ENCODE data around the gene SCIMP. TPM values are rescaled to one million over a fixed set of nuclear protein-coding genes. Genes with fewer than 3 reads are reported as not detected.
"Not testable (repeated sequence)": the region's sequence is repeated elsewhere in the genome, so short reads cannot be mapped to it uniquely, and the experiment has no call there.

Gene SCIMP
- total RNA-seq, 1 donor: not detected

DNA sequence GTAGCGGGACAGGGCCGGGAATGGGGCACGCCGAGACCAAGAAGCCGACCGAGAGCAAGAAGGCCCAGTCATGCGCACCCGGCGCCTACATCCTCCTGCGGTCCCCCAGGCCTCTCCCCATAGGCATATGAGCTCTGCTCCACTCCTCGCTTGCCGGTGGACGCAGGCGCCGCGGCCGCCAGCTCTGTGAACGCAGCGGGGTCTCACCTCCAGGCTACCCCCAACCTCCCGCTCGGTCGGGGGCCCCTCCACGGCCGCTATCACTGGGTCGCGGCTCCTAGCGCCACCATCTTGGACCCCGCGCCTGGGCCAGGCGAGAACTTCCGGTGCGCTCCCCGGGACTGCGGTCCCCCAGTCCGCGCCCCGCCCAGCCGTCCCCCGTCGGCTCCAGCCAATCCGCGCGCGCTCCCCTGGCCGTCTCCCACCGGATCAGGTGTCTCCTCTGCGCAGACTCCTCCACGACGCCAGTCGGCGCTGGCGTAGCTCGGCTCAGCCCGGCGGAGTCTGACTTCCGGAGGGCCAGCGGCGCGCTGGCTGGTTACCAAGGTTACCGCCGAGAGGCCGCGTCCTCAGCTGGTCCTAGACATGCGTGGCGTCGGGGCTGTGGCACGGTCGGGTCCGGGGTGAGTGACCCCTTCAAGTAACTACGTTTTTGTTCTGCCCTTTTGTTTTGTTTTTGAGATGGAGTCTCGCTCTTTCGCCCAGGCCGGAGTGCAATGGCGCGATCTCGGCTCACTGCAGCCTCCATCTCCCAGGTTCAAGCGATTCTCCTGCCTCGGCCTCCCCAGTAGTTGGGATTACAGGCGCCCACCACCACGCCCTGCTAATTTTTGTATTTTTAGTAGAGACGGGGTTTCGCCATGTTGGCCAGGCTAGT, 42.9 kb downstream of the SCIMP start, which contains the start of gene ZNF594:
Gene ZNF594, minus strand, starts transcription at position 328 of the 877 bp plus-strand sequence. CDS start 7,612 bp downstream, outside the sequence.
- TF ChIP-seq, protein P1, sequence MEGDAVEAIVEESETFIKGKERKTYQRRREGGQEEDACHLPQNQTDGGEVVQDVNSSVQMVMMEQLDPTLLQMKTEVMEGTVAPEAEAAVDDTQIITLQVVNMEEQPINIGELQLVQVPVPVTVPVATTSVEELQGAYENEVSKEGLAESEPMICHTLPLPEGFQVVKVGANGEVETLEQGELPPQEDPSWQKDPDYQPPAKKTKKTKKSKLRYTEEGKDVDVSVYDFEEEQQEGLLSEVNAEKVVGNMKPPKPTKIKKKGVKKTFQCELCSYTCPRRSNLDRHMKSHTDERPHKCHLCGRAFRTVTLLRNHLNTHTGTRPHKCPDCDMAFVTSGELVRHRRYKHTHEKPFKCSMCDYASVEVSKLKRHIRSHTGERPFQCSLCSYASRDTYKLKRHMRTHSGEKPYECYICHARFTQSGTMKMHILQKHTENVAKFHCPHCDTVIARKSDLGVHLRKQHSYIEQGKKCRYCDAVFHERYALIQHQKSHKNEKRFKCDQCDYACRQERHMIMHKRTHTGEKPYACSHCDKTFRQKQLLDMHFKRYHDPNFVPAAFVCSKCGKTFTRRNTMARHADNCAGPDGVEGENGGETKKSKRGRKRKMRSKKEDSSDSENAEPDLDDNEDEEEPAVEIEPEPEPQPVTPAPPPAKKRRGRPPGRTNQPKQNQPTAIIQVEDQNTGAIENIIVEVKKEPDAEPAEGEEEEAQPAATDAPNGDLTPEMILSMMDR (IDR thresholded peaks at IDR 0.05; ENCODE audit: insufficient read depth, low read depth, low read length): peak; percentile 64
- H3K4me3 ChIP-seq (ENCODE audit: low read depth, low read length): peak within 1 kb of the TSS; percentile 88
- DNase-seq (ENCODE audit: low read depth): peak; percentile 95

DNA sequence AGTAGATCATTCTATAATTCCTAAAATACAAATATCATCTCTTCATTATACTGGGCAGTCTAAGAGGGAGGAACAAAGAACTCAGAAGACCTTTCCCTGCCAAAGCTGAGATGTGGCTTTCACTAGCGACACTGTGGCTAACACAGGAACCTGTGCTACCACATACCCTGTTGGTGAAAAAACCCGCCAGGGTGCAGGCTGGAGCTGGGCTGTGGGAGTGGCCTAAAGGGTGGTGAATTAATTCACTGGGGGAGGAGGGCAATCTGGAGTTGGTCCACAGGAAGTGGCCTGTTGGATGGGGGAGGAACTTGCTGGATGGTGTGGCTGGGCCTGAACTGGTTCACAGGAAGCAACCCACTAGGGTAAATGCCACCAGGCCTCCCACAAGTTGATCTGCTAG, 50.4 kb downstream of the SCIMP start:
- no peak overlapping the region for H3K4me3 ChIP-seq (ENCODE audit: low read depth, low read length)
- no peak for DNase-seq (ENCODE audit: low read depth)
- TF ChIP-seq, protein P1 (IDR thresholded peaks at IDR 0.05; ENCODE audit: insufficient read depth, low read depth, low read length): no peak

DNA sequence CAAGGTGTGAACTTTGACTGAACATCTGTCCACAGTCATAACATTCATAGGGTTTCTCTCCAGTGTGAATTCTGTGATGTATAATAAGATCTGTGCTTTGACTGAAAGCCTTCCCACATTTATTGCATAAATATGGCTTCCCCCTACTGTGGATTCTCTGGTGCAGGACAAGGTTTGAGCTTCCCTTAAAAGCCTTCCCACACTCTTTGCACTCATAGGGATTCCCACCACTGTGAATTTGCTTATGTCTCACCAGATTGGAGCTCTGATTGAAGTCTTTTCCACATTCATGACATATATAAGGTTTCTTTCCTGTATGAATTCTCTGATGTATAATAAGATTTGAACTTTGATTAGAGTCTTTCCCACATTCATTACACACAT, 51.3 kb downstream of the SCIMP start:
- no peak for DNase-seq (ENCODE audit: low read depth)
- H3K4me3 ChIP-seq (ENCODE audit: low read depth, low read length): no peak overlapping the region
- TF ChIP-seq, protein P1 (IDR thresholded peaks at IDR 0.05; ENCODE audit: insufficient read depth, low read depth, low read length): no peak

DNA sequence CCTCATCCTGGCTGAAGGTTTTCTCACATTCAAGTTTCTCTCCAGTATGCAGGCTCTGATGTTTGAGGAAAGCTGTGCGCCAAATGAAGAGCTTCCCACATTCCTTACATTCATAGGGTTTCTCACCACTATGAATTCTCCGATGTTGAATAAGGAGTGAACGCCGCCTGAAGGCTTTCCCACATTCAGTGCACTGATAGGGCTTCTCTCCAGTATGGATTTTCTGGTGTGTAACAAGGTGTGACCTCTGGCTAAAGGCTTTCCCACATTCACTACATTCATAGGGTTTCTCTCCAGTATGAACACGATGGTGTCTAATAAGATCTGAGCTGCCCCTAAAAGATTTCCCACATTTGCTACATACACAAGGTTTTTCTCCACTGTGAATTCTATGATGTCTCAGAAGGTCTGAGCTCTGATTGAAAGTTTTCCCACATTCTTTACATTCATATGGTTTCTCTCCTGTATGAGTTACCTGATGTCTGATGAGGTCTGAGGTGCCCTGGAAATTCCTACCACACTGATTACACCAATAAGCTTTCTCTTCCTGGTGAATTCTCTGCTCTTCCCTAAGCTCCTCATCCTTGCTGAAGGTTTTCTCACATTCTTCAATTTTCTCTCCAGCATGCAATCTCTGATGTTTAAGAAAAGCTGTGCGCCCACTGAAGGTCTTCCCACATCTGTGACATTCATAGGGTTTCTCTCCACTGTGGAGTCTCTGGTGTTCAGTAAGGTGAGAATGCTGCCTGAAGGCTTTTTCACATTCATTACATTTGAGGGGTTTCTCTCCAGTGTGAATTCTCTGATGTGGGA, 51.9 kb downstream of the SCIMP start:
- TF ChIP-seq, protein P1 (IDR thresholded peaks at IDR 0.05; ENCODE audit: insufficient read depth, low read depth, low read length): no peak
- DNase-seq (ENCODE audit: low read depth): no peak
- H3K4me3 ChIP-seq (ENCODE audit: low read depth, low read length): no peak overlapping the region

DNA sequence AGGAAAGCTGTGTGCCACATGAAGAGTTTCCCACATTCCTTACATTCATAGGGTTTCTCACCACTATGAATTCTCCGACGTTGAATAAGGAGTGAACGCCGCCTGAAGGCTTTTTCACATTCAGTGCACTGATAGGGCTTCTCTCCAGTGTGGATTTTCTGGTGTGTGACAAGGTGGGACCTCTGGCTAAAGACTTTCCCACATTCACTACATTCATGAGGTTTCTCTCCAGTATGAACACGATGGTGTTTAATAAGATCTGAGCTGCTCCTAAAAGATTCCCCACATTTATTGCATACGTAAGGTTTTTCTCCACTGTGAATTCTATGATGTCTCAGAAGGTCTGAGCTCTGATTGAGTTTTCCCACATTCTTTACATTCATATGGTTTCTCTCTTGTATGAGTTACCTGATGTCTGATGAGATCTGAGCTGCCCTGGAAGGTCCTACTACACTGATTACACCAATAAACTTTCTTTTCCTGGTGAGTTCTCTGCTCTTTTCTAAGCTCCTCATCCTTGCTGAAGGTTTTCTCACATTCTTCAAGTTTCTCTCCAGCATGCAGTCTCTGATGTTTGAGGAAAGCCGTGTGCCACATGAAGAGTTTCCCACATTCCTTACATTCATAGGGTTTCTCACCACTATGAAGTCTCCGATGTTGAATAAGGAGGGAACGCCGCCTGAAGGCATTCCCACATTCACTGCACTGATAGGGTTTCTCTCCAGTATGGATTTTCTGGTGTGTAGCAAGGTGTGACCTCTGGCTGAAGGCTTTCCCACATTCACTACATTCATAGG, 53.0 kb downstream of the SCIMP start:
- no peak for DNase-seq (ENCODE audit: low read depth)
- no peak overlapping the region for H3K4me3 ChIP-seq (ENCODE audit: low read depth, low read length)
- TF ChIP-seq, protein P1 (IDR thresholded peaks at IDR 0.05; ENCODE audit: insufficient read depth, low read depth, low read length): no peak

DNA sequence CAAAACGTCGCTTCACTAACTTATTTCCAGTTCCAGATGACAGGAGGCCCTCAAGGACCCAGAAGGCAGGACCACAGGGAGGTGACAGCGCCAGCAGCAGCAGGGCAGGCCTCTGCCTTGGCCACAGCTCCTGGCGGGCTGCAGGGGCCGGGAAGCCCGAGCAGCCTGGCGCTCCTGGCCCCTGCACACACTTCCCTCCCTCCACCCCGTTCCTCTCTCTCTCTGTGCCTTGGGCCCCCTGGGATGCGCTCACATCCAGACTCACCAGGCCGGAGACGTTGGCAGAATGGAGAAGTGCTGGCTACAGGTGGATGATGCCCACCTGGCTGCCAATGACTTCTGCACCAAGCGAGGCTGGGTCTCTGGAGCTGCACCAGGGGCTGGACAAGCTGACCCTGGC, 55.7 kb downstream of the SCIMP start:
- TF ChIP-seq, protein P1 (IDR thresholded peaks at IDR 0.05; ENCODE audit: insufficient read depth, low read depth, low read length): no peak
- DNase-seq (ENCODE audit: low read depth): no peak
- H3K4me3 ChIP-seq (ENCODE audit: low read depth, low read length): no peak overlapping the region

DNA sequence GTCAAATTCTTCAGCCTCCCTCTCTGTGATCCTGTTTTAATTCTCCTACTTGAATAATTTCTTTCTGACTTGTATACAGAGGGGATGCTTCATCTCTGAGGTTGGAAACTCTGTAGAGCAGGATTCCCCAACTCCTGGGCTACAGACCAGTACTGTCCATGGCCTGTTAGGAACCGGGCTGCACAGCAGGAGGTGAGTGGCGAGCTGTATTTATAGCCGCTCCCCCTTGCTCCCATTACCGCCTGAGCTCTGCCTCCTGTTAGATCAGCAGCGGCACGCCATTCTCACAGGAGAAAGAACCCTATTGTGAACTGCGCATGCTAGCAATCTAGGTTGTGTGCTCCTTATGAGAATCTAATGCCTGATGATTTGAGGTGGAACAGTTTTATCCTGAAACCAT, 59.6 kb downstream of the SCIMP start:
- not testable (repeated sequence) for H3K4me3 ChIP-seq (ENCODE audit: low read depth, low read length); DNase-seq (ENCODE audit: low read depth)

DNA sequence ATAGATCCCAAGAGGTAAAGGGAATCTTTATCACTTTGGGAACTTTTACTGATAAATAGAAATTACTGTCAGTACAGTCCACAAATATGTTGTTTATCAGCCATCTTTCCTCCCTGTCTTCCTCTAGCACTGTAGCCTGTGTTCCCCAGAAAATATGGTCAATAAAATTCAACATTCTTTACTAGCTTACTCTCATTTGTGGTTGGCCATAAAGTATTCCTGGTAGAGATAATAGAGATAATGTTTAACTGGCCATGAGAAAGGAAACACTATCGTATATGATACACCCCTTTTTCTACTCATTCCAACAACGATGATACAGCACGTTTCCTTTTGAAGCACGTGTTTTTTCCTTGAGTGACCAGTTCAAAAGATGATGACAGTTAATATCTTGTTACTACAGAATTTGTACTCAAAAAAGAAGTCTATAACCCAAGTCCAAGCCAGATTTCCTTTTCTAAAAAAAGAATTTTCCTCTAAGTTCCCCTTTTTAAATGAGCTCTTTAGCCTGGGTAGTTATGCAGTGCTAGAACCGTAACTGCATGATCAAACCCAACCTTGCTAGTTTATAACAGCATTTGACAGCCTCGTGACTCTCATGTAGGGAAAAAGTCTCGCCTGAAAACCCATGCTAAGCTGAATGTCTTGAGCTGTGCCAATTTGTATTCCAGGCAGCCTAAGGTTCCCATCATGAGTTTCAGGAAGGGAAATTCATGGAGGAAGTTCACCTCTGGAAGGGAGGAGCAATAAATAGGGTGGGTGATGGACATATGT, 68.7 kb downstream of the SCIMP start:
- H3K4me3 ChIP-seq (ENCODE audit: low read depth, low read length): not testable (repeated sequence)
- DNase-seq (ENCODE audit: low read depth): peak; percentile 83
